ENCODE data around the gene SRSF9.
"Not testable (repeated sequence)": the region's sequence is repeated elsewhere in the genome, so short reads cannot be mapped to it uniquely, and the experiment has no call there.

DNA sequence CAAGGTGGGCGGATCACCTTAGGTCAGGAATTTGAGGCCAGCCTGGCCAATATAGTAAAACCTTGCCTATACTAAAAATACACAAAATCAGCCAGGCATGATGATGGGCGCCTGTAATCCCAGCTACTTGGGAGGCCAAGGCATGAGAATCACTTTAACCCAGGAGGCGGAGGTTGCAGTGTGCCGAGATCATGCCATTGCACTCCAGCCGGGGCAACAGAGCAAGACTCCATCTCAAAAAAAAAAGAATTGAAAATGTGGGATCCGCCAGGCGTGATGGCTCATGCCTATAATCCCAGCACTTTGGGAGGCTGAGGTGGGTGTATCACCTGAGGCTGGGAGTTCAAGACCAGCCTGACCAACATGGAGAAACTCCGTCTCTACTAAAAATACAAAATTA lies 49.8 kb upstream of the SRSF9 start:
- TF ChIP-seq, protein P1, sequence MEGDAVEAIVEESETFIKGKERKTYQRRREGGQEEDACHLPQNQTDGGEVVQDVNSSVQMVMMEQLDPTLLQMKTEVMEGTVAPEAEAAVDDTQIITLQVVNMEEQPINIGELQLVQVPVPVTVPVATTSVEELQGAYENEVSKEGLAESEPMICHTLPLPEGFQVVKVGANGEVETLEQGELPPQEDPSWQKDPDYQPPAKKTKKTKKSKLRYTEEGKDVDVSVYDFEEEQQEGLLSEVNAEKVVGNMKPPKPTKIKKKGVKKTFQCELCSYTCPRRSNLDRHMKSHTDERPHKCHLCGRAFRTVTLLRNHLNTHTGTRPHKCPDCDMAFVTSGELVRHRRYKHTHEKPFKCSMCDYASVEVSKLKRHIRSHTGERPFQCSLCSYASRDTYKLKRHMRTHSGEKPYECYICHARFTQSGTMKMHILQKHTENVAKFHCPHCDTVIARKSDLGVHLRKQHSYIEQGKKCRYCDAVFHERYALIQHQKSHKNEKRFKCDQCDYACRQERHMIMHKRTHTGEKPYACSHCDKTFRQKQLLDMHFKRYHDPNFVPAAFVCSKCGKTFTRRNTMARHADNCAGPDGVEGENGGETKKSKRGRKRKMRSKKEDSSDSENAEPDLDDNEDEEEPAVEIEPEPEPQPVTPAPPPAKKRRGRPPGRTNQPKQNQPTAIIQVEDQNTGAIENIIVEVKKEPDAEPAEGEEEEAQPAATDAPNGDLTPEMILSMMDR (IDR thresholded peaks at IDR 0.05; ENCODE audit: poor library complexity, severe bottlenecking) = not testable (repeated sequence)
- not testable (repeated sequence) for TF ChIP-seq POLR2AphosphoS5 (IDR thresholded peaks at IDR 0.05); MXI1 (conservative IDR thresholded peaks at IDR 0.05; ENCODE audit: poor library complexity, severe bottlenecking); TAF1 (IDR thresholded peaks at IDR 0.05; ENCODE audit: low read depth)
